BJ (cell line): ENCODE data around the gene GCNT3. TPM values are rescaled to one million over a fixed set of nuclear protein-coding genes. Genes with fewer than 3 reads are reported as not detected.
A peak's percentile ranks its signal among the peaks of the same experiment; 100 is the strongest.

ENCODE experiments used
- CTCF ChIA-PET: fragments of 350-600 bp; formaldehyde crosslinking; extraction: SDS; loops from one replicate; lab custom pipeline; 2021; ENCODE audit warnings: antibody characterized with exemption, inconsistent platforms; lab: Yijun Ruan, JAX
- POLR2A ChIA-PET: fragments of 300-600 bp; sonication (Branson Sonifier 250); formaldehyde crosslinking; extraction: SDS; loops from one replicate; lab custom pipeline; 2021; ENCODE audit warnings: antibody characterized with exemption; lab: Charles Lee
- DNase-seq: peaks from one replicate; pipeline ENCODE4 v3.0.0-alpha.2; 2011; ENCODE audit warnings: low read depth
- H3K27me3 ChIP-seq: 2 replicates; pipeline ENCODE4 v1.6.0; 2011; ENCODE audit warnings: low read length; ENCODE audit not compliant: control insufficient read depth, insufficient read depth
- H3K36me3 ChIP-seq: 2 replicates; pipeline ENCODE4 v1.5.1; 2011; ENCODE audit warnings: low read length; ENCODE audit not compliant: control insufficient read depth, insufficient read depth
- H3K4me3 ChIP-seq: 2 replicates; pipeline ENCODE4 v1.5.1; 2011; ENCODE audit warnings: low read depth, mild to moderate bottlenecking, control low read depth, low read length
- CTCF ChIP-seq: IDR thresholded peaks from 2 replicates; pipeline ENCODE4 v1.5.1; 2011; ENCODE audit warnings: low read depth, mild to moderate bottlenecking, control low read depth, inconsistent platforms, low read length, moderate library complexity; ENCODE audit not compliant: insufficient read depth
- polyA plus RNA-seq: library from polyadenylated mRNA; depleted of rRNA; stranded (reverse); fragments of >200 nt; gene quantifications from 2 replicates; pipeline ENCODE4 v1.2.3, GENCODE V29; 2011

GCNT3 gene
- polyA plus RNA-seq, 1 experiment = not detected

DNA sequence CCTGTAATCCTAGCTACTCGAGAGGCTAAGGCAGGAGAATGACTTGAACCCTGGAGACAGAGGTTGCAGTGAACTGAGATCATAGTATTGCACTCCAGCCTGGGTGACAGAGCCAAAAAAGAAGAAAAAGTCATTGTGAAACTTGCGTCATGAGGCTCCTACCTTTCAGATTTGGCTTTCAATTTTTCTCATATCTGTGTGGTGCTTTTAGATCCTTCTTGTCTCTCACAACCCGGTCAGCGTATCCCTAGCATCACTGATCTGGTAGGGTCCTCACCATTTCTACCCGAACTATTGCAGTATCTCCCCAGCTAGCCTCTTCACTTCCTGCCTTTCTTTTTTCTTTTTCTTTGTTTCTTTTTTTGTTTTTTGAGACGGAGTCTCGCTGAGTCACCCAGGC lies 21.6 kb upstream of the GCNT3 start:
- POLR2A ChIA-PET = no interaction called here

DNA sequence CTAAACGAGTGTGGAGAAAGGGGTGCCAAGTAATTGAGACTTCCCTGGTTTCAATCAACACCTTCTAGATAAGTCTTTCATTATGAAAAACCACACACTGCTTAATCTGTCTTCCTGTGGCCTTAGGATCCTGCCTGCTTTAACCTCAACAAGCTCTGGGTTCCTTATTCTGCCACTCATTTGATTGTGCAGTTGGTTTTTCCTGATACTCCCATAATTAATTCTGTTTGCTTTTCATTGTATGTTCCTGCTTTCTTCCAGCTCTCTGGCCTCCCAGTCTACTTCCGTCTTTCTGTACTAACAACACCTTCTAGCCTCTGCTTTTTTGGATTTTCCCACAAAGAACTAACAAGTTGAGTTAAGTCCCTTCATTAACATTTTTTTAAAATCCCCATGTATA lies 20.2 kb upstream of the GCNT3 start:
- ChIA-PET POLR2A (no interaction called here), CTCF (interaction anchor here (1.6 kb wide), 1 partner anchor 62 kb away, joined by 6 read pairs; no protein-coding TSS in a partner anchor)
- H3K36me3 ChIP-seq = no peaks in the 10 kb centered on the region
- no peaks in the 10 kb centered on the region for H3K27me3 ChIP-seq
- DNase-seq = no peak
- no peak for TF ChIP-seq CTCF
- H3K4me3 ChIP-seq = no peak overlapping the region

More for the DNA sequence above, 21.6 kb upstream of the GCNT3 start:
- Histone ChIP-seq H3K27me3 (no peaks in the 10 kb centered on the region), H3K4me3 (no peak overlapping the region), H3K36me3 (no peaks in the 10 kb centered on the region)
- no peak for TF ChIP-seq CTCF
- CTCF ChIA-PET = no interaction called here
- DNase-seq = no peak

- Histone ChIP-seq H3K27me3 (no peaks in the 10 kb centered on the region), H3K36me3 (no peaks in the 10 kb centered on the region), H3K4me3 (no peak overlapping the region)
- ChIA-PET POLR2A (interaction anchor here (0.6 kb wide), 1 partner anchor 130 kb away, joined by 4 read pairs; no protein-coding TSS in a partner anchor), CTCF (interaction anchor here (0.6 kb wide), 1 partner anchor 13 kb away, joined by 4 read pairs; no protein-coding TSS in a partner anchor)
- DNase-seq = peak; percentile 9
- TF ChIP-seq CTCF = no peak
Measured at GRCh38 chr15:59594493-59594942, 17.1 kb upstream of the GCNT3 start.

GRCh38 chr15:59594991-59595390 lies 16.6 kb upstream of the GCNT3 start:
- no peaks in the 10 kb centered on the region for H3K27me3 ChIP-seq
- ChIA-PET CTCF (interaction anchor here (0.6 to 0.8 kb wide), 2 partner anchors 13 to 31 kb away, joined by 3 to 4 read pairs; no protein-coding TSS in a partner anchor), POLR2A (interaction anchor here (0.6 kb wide), 1 partner anchor 130 kb away, joined by 4 read pairs; no protein-coding TSS in a partner anchor)
- no peak overlapping the region for H3K4me3 ChIP-seq
- TF ChIP-seq CTCF = no peak
- DNase-seq = no peak
- H3K36me3 ChIP-seq = no peaks in the 10 kb centered on the region

- H3K4me3 ChIP-seq = no peak overlapping the region
- CTCF ChIA-PET = interaction anchor here (0.8 kb wide), 1 partner anchor 32 kb away, joined by 3 read pairs; no protein-coding TSS in a partner anchor
- no peaks in the 10 kb centered on the region for H3K36me3 ChIP-seq
- no peak for DNase-seq
- TF ChIP-seq CTCF = no peak
- no peaks in the 10 kb centered on the region for H3K27me3 ChIP-seq
- POLR2A ChIA-PET = interaction anchor here (0.6 kb wide), 1 partner anchor 131 kb away, joined by 4 read pairs; no protein-coding TSS in a partner anchor
Measured at GRCh38 chr15:59595434-59595915, 16.1 kb upstream of the GCNT3 start.
